SH-SY5Y (cell line): ENCODE data around the gene INTU.

Experiments
- GATA2 ChIP-seq: IDR thresholded peaks from 2 replicates; pipeline ENCODE4 v1.6.1; 2011; ENCODE audit warnings: mild to moderate bottlenecking, low read depth, low read length
- GATA3 ChIP-seq: IDR thresholded peaks from 2 replicates; pipeline ENCODE4 v1.6.1; 2011; ENCODE audit warnings: low read depth, mild to moderate bottlenecking, low read length, moderate library complexity

- TF ChIP-seq GATA2 (no peak), GATA3 (no peak)
Measured at GRCh38 chr4:127623797-127624083, 9.0 kb upstream of the INTU start.
